RWPE1 (cell line): ENCODE results near the gene IP6K3.

ENCODE experiments used
- CTCF ChIA-PET: fragments of 350-600 bp; sonication (Branson Sonifier 250); formaldehyde crosslinking; extraction: SDS; loops from one replicate; lab custom pipeline; 2021; lab: Yijun Ruan, JAX
- POLR2A ChIA-PET: fragments of 400-600 bp; formaldehyde crosslinking; extraction: SDS; loops from one replicate; lab custom pipeline; 2020; ENCODE audit warnings: antibody characterized with exemption; ENCODE audit not compliant: low non-redundant PET; lab: Yijun Ruan, JAX
- DNase-seq: peaks from one replicate; pipeline ENCODE4 v3.0.0; 2012; ENCODE audit warnings: low spot score
- H3K27ac ChIP-seq: fragments of 450-650 bp; 2 replicates; pipeline ENCODE4 v1.5.1; 2017
- CTCF ChIP-seq: fragments of 450-650 bp; conservative IDR thresholded peaks from 2 replicates; pipeline ENCODE4 v1.5.1; 2017; ENCODE audit warnings: low read depth, mild to moderate bottlenecking

IP6K3 gene

GRCh38 chr6:33696548-33697518 lies 49.9 kb downstream of the IP6K3 start:
- ChIA-PET POLR2A (no interaction called here), CTCF (interaction anchor here (0.7 to 1.1 kb wide), 5 partner anchors 12 to 235 kb away, joined by 3 to 4 read pairs (median 3); partner anchors contain the start of gene UQCC2)
- DNase-seq = no peak
- peak overlapping the region; percentile 96 for H3K27ac ChIP-seq
- no peak for TF ChIP-seq CTCF

GRCh38 chr6:33696076-33696475 lies 50.6 kb downstream of the IP6K3 start:
- POLR2A ChIA-PET = no interaction called here
- DNase-seq = no peak
- peak overlapping the region; percentile 96 for H3K27ac ChIP-seq
- CTCF ChIA-PET = interaction anchor here (1.4 kb wide), 1 partner anchor 106 kb away, joined by 3 read pairs; no protein-coding TSS in a partner anchor
- TF ChIP-seq CTCF = no peak

GRCh38 chr6:33695451-33695887 lies 51.2 kb downstream of the IP6K3 start:
- ChIA-PET CTCF (interaction anchor here (0.7 to 1.4 kb wide), 2 partner anchors 106 to 294 kb away, joined by 3 to 7 read pairs; no protein-coding TSS in a partner anchor), POLR2A (no interaction called here)
- H3K27ac ChIP-seq = peak overlapping the region; percentile 96
- DNase-seq = no peak
- TF ChIP-seq CTCF = no peak

GRCh38 chr6:33694977-33695376 lies 51.7 kb downstream of the IP6K3 start:
- CTCF ChIA-PET = interaction anchor here (0.5 to 1.4 kb wide), 3 partner anchors 72 to 294 kb away, joined by 3 to 7 read pairs (median 5); no protein-coding TSS in a partner anchor
- POLR2A ChIA-PET = no interaction called here
- no peak for DNase-seq
- no peak for TF ChIP-seq CTCF
- peak overlapping the region; percentile 96 for H3K27ac ChIP-seq

- peak; percentile 75 for DNase-seq
- TF ChIP-seq CTCF = no peak
- ChIA-PET CTCF (interaction anchor here (0.5 to 1.4 kb wide), 3 partner anchors 72 to 105 kb away, joined by 3 to 6 read pairs (median 5); no protein-coding TSS in a partner anchor), POLR2A (no interaction called here)
- peak overlapping the region; percentile 96 for H3K27ac ChIP-seq
Observed at GRCh38 chr6:33694401-33694931, 52.2 kb downstream of the IP6K3 start.
